HuH-7.5 (cell line): ENCODE results near the gene RAC2.

Experiments
- DNase-seq: peaks from one replicate; pipeline ENCODE4 v3.0.0; 2011; ENCODE audit warnings: low spot score

The RAC2 gene

GRCh38 chr22:37275622-37276021 lies 31.6 kb upstream of the RAC2 start:
- no peak for DNase-seq

DNA sequence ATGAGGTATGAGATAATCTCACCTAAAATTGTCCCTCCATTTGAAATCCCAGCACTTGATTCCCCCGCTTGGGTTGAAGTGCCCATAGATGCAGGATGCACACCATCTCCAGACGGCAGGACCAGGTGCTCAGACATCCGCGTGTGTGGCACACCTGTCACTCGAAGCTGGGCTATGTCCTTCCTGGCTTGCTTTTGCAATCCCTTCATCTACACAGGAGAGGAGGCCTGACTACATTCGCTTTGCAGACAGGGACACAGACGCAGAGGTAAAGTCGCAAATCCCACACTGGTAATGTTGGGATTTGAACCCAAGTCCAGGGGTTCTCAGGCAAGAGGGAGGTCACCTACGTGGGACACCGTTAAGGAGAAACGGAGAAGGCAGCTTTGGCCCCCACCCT lies 31.1 kb upstream of the RAC2 start:
- DNase-seq, result no peak

GRCh38 chr22:37274380-37274862 lies 30.4 kb upstream of the RAC2 start:
- no peak for DNase-seq

DNA sequence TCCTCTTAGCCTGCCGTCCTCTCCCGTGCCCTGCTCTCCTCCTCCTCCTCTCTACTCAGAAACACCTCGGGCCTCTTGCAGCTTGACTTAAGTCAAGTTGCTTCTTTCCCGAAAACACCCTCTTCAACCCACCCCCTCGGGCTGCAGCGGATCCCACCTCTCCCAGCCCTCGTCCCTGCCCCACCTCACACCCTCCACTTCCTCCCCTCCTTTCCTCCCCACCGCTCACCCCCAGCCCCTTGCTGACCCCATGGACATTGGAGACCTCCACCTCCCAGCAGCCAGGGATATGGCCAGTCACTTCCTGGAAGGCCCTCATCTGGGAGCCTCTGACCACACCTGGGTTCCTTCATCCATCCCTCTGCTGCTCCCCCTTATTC lies 29.8 kb upstream of the RAC2 start:
- DNase-seq, result no peak

- DNase-seq, result no peak
These were observed 29.2 kb upstream of the RAC2 start for GRCh38 chr22:37273126-37273845.

DNA sequence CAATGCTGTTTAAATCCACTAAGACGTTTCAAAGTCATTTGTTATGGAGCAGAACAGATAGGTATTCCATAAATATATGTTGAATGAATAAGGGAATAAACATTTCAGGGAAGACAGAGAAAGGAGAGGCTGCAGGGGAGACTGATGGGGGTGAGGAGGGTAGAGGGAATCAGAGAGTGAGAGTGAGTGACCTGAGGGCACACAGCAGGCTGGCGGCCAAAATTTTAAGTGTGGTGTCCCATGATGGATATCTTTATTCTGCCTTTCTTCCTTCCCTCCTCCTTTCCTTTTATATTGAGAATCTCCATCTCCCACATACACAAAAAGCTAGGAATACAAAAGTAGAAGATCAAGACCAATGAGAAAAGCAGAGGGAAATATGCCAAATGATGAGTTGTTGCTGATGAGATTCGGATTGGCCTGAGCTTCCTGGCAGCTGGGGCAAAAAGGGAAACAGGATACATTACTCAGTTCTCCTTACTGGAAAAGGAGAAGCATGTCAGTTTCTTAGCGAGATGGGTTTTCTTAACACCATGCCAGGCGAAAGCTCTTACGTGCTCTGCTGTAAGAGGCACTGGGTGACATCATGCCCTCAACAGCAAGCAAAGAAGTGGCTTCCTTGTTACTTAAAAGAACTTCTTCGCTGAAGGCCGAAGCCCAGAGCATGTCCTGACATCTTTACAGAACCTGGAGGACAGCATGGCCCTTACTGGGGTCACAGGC lies 27.0 kb upstream of the RAC2 start:
- no peak for DNase-seq

DNA sequence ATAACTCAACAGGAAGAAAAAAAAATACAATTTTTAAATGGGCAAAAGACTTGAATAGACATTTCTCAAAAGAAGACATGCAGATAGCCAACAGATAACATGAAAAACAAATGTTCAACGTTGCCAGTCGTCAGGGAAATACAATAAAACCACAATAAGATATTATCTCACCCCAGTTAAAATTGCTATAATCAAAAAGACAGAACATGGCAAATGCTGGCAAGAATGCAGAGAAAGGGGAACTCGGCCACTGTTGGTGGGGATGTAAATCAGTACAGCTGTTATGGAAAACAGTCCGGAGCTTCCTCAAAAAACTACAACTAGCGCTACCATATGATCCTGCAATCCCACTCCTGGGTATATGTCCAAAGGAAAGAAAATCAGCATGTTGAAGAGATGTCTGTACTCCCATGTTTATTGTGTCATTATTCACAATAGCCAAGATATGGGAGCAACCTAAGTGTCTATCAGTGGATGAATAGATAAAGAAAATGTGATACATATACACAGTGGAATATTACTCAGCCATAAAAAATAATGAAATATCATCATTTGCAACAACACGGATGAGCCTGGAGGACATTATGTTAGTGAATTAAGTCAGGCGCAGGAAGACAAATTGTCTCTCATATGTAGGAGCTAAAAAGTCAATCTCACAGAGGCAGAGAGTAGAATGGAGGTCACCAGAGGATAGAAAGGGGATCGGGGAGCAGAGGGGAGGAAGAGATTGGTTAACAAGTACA lies 26.0 kb upstream of the RAC2 start:
- no peak for DNase-seq

DNA sequence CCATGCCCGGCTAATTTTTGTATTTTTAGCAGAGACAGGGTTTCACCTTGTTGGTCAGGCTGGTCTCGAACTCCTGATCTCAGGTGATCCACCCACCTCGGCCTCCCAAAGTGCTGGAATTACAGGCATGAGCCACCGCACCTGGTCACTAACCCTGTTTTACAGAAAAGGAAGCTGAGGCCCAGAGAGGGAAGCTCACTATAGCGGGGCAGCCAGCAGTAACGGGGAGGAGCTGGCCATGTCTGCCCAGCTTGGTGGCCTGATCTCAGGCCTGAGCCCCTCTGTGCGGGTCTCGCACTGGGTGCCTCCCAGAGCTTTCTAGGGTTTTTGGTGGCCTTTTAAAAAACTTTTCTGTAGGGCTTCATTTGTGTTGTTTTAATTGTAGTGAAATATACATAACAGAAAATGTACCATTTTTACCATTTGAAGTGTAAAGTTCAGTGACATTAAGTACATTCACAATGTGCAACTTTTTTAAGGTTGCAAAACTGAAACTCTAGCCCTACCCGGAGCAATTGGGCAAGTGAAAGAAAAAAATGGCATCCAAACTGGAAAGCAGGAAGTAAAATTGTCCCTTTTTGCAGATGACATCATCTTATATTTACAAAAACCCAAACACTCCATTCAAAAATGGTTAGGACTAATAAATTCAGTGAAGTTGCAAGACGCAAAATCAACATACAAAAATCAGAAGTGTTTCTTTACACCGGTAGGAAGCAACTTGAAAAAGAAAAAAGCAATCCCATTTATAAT lies 23.8 kb upstream of the RAC2 start:
- DNase-seq, result no peak

DNA sequence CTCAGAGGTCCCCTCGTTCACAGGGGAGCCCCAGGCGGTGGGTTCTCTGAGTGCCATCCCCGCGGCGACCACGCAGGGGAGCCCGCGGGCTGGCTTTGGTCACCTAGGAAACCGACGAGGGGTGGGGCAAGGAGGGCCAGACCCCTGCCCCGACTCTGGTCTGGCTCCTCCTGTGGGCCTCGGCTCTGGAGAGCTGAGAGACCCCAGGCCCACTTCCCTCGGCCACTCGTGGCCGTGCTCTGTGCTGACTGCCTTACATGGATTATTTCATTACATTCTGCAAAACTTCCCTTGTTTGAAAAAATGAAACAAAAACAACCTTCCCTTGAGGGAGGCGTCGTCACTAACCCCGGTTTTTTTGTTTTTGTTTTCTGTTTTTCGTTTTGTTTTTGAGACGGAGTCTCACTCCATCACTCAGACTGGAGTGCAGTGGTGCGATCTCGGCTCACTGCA lies 23.1 kb upstream of the RAC2 start:
- no peak for DNase-seq

DNA sequence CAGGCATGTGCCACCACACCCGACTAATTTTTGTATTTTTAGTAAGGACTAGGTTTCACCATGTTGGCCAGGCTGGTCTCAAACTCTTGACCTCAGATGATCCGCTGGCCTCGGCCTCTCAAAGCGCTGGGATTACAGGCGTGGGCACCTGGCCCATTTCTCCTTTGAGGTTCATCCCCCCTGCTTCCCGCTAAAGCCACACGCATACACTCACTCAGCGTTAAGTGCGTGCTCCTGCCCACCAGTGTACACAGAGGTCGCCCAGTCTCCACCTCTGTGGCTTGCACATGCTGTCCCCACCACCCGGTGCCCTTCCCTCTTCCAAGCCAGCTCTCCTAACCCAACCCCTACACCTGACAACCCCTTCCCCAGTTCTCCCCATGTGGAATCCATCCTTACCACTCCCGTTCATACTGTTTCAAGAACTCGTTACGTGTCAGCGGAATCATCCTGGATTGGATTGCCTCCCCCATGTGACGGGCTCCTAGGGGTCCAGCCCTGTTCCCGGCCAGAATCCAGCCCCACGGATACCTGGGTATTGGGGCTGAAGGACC lies 22.6 kb upstream of the RAC2 start:
- DNase-seq, result no peak

GRCh38 chr22:37263966-37264887 lies 20.2 kb upstream of the RAC2 start:
- no peak for DNase-seq

DNA sequence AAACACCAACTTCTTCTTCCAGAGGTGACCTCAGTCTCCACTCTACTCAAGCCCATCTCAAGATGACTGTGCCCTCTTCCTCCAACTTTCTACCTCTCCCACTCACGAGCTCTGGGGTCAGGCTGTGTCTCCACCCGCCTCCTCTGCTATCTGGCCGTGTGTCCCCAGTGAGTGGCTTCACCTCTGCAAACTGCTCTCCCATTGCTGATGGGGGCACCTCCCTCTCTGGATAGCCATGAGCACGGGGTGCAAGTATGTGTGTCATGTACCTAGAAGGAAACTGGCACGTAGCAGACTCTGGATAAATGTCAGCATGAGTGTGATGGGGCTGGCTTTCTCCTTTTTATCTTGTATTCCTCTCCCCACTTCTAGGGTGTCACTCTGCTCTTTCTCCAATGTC lies 18.3 kb upstream of the RAC2 start:
- DNase-seq, result no peak

DNA sequence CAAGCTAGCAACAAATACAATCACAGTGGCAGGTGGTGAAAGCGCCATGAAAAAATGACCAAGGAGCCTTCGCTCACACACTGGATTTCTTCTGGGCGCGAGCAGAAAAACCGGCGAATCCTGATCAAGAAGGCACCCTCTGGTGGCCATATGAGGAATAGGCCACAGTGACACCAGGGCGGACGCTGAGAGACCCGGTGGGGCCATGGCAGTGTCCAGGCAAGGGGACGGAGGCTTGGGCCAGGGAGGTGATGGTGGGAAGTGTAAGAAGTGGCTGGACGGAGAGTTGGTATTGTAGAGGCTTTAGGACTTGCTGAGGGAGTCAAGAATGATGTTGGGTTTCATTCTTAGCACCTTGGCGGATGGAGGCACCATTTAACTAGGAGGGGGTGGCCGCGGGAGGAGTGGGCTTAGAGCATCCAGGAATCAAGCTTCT lies 16.9 kb upstream of the RAC2 start:
- DNase-seq, result peak; percentile 57

DNA sequence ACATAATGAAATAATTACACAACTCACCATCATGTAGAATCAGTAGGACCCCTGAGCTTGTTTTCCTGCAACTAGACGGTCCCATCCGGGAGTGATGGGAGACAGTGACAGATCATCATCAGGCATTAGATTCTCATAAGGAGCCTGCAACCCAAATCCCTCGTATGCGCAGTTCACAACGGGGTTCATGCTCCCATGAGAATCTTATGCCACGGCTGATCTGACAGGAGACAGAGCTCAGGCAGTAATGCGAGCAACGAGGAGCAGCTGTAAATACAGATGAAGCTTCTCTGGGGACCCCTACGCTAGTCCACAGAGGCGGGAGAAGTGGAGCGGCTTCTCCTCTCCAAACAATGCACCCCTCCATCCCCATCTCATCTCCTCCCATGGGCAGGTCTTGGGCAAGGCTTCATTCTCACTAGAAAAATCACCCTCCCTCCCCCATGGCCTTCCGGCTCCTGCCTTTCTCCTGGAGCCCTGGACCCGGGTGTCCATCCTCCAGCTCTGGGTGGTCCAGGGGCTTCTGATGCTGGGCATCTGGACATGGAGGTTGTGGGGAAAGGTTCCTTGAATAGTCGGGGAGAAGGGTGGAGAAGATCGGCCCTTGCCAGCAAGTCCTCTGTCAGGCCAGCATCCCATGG lies 16.2 kb upstream of the RAC2 start:
- no peak for DNase-seq

- DNase-seq, result no peak
These were observed 15.5 kb upstream of the RAC2 start for GRCh38 chr22:37259540-37260029.

GRCh38 chr22:37258753-37259401 lies 14.8 kb upstream of the RAC2 start:
- DNase-seq, result no peak

DNA sequence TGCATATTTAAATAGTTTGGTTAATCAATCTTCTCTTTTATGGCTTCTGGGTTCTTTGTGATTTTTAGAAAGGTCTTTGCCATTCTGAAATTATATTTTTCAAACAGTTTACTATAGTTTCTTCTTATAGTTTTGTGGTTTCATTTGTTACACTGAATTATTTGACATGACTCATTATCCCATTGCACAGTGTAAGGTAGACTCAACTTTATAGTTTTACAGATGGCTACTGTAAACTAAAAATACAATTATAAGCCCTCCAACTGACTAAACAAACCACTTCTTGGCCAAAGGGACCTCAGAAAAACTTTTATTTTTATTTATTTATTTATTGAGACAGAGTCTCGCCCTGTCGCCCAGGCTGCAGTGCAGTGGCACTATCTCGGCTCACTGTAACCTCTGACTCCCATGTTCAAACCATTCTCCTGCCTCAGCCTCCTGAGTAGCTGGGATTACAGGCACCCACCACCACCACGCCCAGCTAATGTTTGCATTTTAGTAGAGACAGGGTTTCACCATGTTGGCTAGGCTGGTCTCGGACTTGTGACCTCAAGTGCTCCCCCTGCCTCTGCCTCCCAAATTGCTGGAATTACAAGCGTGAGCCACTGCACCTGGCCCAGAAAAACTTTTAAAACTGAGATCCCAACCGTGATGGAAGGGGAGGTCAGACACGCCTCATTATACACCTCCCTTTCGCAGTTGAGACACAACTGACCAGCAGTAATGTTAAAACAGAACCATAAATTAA lies 14.1 kb upstream of the RAC2 start:
- no peak for DNase-seq

- no peak for DNase-seq
These were observed 12.1 kb upstream of the RAC2 start for GRCh38 chr22:37256075-37256726.
